DMS 273 (cell line): ENCODE data around the gene SRP19.
"Not testable (repeated sequence)": the region's sequence is repeated elsewhere in the genome, so short reads cannot be mapped to it uniquely, and the experiment has no call there.

ENCODE experiments used
- DNase-seq: peaks from one replicate; lab custom pipeline; 2025; ENCODE audit not compliant: unreplicated experiment; lab: John Stamatoyannopoulos, UW

The SRP19 gene

DNA sequence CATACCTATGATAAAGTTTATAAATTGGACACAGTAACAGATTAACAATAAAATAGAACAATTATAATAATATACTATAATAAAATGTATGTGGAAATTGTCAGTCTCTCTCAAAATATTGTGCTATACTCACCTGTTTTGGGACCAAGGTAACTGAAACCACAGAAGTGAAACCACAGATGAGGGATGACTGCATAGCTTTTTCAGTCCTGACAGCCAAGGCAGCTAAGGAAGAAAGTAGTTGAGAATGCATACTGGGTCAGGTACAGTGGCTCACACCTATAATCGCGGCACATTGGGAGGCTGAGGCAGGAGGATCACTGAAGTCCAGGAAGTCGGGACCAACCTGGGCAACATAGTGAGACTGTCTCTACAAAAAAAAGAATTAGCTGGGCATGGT lies 8.9 kb downstream of the SRP19 start:
- no peak for DNase-seq

DNA sequence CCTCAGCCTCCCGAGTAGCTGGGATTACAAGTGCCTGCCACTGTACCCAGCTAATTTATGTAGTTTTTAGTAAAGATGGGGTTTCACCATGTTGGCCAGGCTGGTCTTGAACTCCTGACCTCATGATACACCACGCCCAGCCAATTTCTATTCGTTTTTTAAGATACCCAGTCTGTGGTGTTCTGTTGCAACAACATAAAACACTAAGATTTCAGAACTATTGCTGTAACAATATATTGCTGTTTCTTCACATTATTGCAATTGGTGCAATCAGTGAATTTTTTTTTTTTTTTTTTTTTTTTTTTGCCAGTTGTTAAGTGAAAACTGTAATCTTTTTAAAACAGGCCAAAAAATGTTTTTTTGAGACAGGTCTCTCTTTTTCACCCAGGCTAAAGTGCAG lies 9.9 kb downstream of the SRP19 start:
- no peak for DNase-seq

DNA sequence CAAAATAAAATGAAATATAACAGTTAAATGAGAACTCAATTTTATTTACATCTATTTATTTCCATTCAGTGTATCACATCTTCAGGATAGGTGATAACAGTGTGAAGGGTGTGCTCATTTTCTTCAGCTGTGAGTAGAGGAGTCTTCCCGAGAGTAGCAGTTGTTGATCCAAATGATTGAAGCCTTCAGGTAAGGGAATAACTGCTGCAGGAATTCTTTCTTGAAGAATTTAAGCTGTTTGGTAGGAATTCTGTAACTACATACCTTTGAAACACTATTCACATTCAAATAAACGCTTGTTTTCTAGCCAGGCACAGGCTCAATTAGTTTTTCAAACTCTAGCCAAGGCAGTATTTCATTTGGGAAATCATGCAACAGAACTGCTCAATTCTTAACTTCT lies 15.3 kb downstream of the SRP19 start:
- DNase-seq = no peak

DNA sequence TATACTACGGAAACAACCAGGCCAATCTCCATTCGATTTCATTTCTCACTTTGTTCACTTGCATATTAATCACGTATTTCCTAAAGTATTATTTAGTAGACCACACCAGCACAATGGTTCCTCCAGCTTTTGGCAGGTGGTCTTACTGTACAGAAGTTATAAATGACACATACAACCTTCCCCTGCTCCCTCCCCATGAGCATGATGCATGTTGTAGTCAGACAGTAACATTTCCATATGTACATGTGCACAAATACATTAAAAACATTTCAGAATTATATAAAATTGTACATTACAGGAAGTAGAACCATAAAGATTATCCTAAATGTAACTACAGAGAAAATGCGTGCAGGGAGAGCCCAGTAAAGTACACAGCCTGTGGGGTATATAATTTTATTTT lies 17.0 kb downstream of the SRP19 start:
- DNase-seq = no peak

DNA sequence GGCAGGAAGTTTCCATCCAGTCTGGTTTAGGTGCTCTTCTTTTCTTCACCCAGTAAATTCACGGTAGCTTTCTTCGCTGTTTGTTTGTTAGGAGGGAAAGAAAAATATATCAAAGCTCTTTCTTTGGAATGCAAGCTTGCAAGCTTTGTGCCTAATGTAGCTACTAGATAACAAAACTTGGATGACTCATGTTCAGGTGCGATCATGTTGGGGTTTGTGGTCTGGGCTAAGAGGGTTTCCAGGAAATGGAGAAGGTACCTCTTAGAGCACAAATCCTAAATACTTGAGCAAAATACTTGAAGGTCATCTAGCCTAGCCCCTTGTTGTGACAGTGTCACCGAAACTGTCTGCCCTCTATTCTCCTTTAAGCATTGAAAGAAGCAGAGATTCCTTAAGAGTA lies 17.7 kb downstream of the SRP19 start:
- DNase-seq = no peak

DNA sequence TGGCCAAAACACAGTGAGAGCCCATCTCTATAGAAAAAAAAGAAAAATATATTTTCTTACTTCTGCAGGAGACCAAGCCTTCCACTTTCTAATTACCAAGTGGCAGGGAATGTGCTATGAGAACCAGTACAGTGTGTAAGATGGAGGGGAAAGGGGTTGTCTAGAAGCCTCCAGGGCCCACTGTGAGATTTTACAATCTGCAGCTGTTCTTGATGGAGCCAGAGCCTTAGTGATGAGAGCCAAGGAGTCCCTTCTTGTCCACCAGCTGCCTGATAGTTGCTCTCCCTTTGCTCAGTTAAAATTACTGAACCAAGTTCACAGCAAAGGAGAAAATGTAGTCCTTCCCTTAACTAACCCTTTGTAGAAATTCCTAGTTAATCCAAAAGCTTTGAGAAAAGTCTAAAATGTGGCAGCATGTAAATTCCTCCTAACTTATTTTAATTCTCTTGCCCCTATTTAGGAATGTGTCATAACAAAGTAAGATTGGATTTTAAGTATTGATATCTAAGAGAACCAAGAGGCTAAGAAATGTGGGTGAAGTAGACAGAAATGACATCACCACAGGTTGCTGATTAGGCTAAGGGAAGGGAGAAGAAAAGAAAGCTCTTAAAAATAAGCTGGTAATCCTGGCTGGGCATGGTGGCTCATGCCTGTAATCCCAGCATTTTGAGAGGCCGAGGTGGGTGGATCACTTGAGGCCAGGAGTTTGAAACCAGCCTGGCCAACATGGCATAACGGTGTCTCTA lies 19.3 kb downstream of the SRP19 start:
- DNase-seq = no peak

DNA sequence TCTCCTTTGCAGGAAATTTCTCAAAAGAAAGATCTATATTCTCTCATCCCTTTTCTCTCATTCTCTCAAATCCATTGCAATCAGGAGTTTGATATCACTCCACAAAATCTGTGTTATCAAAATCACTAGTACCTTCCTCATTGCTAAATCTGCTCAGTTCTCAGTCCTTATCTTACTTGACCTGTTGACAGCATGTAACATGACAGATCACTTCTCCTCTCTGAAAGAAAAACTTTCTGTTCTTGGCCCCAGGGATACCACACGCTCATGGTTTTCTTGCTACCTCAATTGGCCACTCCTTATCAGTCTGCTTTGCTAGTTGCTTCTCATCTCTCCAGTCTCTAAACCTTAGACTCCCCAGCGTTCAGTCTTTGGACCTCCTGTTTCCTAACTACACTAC lies 22.1 kb downstream of the SRP19 start:
- DNase-seq = no peak

DNA sequence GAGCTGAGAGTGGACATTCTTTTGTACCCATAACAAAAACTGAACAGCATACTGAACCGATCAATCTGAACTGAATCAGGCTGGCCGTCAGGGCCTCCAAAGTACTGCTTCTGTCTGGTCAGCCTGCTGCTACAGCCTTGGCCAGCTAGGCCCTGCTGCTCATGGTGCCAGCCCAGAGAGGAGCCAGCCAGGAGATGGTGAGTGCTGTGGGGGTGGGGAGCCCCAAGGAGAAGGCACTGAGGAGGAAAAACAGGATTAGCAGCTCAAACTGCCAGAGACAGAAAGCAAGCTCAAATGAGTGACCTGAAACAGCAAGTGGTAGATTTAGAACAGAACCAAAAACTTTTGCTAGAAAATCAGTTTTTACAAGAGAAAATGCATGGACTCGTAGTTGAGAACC lies 23.9 kb downstream of the SRP19 start:
- DNase-seq = no peak

DNA sequence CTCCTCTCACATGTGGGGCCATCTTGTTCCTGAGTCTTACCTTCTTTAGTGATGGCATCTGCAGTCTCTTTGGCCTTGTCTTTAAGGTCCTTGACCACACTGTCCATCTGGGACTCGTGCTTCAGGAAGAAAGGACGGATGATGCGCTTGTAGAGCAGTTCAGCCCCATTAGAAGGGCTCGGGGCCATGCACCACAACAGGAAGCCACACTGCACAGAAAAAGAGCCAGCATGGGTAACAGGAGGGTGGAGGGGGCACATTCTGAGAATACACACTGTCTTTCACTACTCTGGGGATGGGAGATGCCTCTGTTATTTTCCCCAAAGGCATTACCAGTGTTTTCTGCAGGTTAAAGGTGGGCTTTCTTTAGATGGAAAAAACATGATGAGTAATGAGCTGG lies 25.9 kb downstream of the SRP19 start:
- DNase-seq = no peak

DNA sequence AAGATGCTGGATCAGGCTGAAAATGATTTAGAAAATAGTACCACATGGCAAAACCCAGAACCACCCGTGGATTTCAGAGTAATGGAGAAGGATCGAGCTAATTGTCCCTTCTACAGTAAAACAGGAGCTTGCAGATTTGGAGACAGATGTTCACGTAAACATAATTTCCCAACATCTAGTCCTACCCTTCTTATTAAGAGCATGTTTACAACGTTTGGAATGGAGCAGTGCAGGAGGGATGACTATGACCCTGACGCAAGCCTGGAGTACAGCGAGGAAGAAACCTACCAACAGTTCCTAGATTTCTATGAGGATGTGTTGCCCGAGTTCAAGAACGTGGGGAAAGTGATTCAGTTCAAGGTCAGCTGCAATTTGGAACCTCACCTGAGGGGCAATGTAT lies 31.0 kb downstream of the SRP19 start:
- not testable (repeated sequence) for DNase-seq

DNA sequence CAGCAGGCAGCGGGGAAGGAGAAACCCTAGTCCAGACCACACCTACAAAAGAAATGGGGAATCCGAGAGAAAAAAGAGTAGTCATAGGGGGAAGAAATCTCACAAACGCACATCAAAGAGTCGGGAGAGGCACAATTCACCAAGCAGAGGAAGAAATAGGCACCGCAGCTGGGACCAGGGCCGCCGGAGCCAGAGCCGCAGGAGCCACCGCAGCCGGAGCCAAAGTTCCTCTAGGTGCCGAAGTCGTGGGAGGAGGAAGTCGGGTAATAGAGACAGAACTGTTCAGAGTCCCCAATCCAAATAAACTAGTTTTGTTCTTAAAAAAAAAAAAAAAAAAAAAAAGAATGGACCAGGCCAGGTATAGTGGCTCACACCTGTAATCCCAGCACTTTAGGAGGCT lies 31.7 kb downstream of the SRP19 start:
- DNase-seq = no peak

DNA sequence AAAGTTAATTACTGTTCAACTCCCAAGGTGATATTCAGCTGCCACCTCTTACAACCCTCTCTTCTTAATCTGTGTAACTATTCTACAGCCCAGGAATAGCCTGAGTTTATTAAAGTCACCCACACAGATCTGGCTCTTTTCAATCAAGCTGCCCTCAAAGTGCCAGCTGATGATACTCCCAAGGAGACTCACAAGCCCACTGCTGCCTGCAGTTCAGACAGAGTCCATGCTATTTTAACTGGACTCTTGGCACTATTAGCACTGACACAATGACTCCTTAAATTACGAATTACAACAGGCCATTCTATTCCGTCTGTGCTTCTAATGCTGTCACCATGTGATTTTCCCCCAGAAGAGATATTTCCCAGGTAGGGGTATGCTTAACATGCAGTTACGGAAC lies 34.6 kb downstream of the SRP19 start:
- no peak for DNase-seq

DNA sequence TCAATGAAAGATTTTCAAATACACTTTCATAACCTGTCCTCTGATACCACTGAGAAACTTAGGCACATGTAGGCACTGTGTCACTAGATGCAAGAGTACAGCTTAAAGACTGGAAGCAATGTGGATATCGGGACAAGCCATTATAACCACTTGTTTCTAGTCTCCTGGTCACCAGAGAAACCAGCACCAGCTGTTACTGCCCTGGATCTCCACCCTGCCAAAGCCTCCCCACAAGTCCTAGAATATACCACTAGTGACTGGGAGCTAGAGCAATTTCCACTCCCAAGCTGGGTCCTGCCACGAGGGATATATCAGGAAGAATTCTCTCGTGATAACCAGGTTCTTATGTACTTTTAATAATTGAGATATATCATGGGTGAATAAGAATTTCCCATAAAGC lies 41.5 kb downstream of the SRP19 start:
- no peak for DNase-seq

DNA sequence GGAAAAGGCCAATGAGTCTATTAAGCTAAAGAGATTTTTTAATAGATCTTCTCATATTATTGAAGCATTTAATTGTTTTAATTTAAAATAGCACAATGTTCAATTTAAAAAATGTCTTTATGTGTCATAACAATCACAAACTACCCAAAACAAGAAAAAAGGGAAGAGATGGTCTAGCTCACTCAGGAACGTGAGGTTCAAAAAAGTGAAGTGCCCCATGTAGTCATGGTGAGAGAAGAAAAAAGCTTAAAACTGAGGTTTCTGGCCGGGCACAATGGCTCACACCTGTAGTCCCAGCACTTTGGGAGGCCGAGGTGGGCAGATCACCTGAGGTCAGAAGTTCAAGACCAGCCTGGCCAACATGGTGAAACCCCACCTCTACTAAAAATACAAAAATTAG lies 43.9 kb downstream of the SRP19 start:
- DNase-seq = not testable (repeated sequence)

DNA sequence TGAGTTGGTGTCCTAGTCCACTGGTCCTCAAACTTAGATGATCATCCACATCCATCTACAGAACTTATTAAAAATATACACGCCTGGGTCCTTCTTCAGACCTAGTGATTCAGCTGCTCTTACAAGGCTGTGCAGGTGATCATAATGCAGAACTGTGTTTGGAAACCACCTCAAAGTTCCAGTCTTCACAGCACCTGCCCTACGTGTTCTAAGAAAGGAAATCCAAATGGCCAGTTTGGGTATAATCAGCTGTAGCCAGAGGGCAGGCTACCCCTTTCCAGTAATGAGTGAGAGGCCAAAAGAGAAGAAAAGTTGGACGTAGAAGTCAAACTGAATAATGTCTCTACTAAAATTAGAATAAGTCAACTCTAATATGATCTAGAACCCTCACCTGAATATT lies 45.5 kb downstream of the SRP19 start:
- DNase-seq = no peak

DNA sequence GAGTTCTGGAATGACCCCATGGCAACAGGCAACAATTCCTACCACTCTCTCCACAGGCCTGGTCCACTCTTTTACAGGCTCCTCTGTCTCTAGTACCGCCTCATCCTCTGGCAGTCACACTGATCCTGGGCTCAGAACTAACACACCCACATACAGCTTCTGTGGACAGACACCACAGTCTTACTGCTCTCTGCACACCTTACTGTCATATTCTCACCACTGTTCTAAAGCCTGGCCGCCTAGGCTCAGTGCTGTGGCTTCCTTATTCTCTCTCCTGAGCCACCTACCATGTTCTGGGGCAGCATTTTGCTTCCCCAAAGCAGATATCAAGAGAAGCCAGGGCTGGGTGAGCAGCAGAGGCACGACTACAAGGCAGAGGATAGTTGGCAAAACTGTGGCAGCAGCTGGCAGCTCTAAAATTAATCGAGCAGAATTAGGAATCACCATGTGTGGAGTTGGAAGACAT lies 46.1 kb downstream of the SRP19 start:
- peak; percentile 35 for DNase-seq

DNA sequence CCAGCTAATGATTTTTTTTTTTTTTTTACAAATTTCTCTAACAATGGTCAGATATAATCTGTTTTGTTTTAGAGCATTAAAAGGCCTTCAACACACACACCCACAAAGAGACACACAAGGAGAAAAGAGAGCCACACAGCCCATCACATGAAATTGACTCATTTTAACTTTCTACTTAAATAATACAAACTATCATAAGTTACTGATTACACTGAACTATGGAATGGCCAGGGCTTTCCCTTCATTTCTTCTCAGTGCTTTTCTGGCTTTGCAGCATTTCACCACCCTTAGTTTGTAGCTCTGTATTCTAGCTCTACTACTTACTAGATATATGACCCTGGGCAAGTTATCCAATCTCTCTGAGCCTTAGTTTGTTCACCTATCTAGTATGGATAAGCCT lies 47.8 kb downstream of the SRP19 start:
- no peak for DNase-seq

DNA sequence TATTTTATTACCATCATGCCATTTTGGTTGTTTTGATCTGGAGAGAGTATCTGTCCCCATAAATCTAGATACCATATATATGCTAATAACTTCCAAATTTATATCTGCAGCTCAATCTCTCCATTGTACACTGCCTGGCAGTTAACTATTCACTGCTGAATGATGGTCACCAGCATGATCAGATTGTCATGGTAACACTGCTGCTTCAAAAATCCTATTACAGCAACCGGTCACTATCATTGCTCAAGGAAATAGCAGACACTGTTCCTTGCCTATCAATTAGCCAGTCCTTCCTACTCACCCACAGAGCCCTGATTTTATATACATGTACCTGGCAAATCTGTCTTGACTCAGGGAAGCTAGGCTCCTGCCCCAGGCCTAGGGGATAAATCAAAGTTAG lies 49.4 kb downstream of the SRP19 start:
- no peak for DNase-seq

DNA sequence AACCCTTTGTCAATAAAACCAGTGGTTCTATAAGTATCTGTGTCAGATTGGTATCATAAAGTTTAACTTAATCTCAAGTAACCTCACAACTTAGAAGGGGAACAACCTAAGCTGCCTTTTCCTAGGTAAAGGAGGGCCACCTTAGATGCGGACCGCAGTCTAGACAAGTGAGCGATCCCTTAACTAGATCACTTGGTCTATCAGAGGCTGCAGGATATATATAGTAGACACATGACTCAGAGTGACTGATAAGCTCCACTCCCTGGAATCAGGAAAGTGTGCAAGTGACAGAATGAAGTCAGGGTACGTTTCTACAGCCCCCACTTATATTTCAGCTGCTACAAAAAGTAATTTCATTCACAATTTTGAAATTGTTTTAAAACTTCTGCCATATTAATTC lies 53.5 kb downstream of the SRP19 start:
- DNase-seq = no peak

DNA sequence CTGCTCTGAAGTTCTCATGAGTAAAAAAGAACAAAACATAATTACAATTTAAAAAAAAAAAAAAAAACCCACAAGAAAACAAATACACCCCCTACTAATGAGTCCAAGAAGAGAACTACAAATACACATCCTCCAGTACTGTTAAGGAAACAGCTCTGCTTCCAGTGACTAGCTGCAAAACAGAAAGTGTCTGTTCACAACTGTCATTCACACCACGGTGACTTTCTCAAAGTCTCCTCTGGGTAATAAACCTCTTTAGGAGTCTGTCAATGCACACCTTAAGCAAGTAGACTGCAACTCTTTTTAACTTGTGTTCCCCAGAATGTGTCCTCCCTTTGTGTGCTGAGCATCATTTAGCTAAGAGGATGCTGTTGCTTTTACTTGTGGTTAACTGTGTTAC lies 54.7 kb downstream of the SRP19 start:
- no peak for DNase-seq

DNA sequence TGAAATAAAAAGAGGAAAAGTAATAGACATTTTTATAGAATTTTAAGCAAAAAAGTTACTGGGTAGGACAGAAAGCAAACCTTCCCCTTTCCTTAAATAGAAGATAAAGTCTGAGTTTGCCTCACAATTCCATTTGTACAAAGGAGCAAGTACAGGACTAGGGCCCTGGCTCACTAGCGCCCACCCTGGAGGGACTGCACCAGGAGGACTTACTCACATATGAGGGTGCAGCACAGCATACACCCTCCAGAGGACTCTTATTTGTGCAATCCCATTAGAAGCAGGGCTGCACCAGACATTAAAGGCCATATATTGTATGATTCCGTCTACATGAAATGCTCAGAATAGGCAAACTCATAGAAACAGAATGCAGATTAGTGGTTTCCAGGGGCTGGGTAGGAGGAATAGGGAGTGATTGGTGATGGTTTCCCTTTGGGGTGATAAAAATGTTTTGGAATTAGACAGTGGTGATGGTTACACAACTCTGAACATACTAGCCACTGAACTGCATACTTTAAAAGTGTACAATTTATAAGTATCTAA lies 56.4 kb downstream of the SRP19 start:
- DNase-seq = peak; percentile 22

DNA sequence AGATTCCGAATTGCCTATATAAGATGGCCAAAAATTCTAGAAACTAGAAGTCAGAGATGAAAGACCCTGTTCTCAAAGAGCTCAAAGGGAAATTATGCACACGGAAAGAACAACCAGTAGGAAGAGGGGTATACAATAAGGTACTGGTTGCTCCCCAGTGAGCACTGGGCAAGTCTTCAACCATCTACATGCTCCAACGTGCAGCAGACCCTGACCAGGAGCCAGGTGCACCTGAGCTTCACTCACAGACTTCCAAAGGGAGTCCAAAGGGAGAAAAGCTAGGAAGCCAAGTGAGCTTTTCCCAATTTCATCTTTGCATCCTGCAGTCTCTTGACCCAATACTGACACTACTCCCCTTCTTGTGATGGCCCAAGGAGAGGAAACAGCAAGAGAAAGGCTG lies 57.0 kb downstream of the SRP19 start:
- no peak for DNase-seq

DNA sequence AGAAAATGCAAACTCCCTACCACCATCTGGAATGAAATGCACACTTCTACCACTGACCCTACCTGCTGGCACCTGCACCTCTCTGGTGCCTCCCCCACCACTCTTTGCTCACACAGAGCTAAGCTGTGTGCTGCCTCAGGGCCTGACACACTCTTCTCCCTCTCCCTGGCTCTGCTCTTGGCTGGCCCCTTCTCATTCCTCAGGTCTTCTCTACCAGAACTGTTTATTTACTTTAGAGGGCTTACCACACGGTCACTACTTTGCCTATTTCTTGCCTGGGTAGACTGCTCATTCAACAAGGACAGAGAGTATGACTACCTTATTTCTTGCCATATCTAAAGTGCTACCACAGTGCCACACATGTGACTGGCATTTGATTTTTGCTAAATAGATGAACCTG lies 57.6 kb downstream of the SRP19 start:
- no peak for DNase-seq
